HepG2 (cell line): ENCODE data around the gene CALU. TPM values are rescaled to one million over a fixed set of nuclear protein-coding genes. Genes with fewer than 3 reads are reported as not detected.

ENCODE experiments used
- ASH2L ChIP-seq: fragments of 300-600, 200-600 bp; sonication (generic); IDR thresholded peaks from 2 replicates; pipeline ENCODE4 v1.7.0; 2017; ENCODE audit warnings: low read depth, mild to moderate bottlenecking, moderate library complexity, mixed read lengths, low read length; ENCODE audit not compliant: insufficient read length
- BCL6 ChIP-seq: IDR thresholded peaks from 2 replicates; pipeline ENCODE4 v1.6.1; 2016; ENCODE audit warnings: missing genetic modification reagents, missing compliant biosample characterization
- DZIP1 ChIP-seq: sonication (generic); formaldehyde crosslinking; IDR thresholded peaks from 2 replicates; pipeline ENCODE4 v1.5.0; 2020; ENCODE audit warnings: mild to moderate bottlenecking, missing genetic modification reagents
- HMGA1 ChIP-seq: sonication (generic); formaldehyde crosslinking; conservative IDR thresholded peaks from 2 replicates; pipeline ENCODE4 v1.4.0; 2020; ENCODE audit warnings: missing genetic modification reagents
- ZBED4 ChIP-seq: sonication (generic); formaldehyde crosslinking; IDR thresholded peaks from 2 replicates; pipeline ENCODE4 v1.4.0; 2020; ENCODE audit warnings: missing genetic modification reagents, borderline replicate concordance
- ZBTB3 ChIP-seq: sonication (generic); formaldehyde crosslinking; IDR thresholded peaks from 2 replicates; pipeline ENCODE4 v1.4.0; 2020; ENCODE audit warnings: low read depth, mild to moderate bottlenecking, moderate library complexity, missing genetic modification reagents, borderline replicate concordance
- ZBTB40 ChIP-seq, 2 experiments: fragments of 450-650 bp in 1 of 2; sonication (generic) in 1 of 2; formaldehyde crosslinking in 1 of 2; IDR thresholded peaks; 2 replicates each; pipeline versions ENCODE4 v1.6.1 to v1.8.0; 2016 to 2022; ENCODE audit warnings: antibody characterized with exemption in 1 of 2, mild to moderate bottlenecking in 1 of 2, missing genetic modification reagents in 1 of 2
- ZNF24 ChIP-seq: fragments of 450-650 bp; IDR thresholded peaks from 2 replicates; pipeline ENCODE4 v1.6.1; 2017; ENCODE audit warnings: antibody characterized with exemption, mild to moderate bottlenecking
- ZNF547 ChIP-seq: sonication (generic); formaldehyde crosslinking; IDR thresholded peaks from 2 replicates; pipeline ENCODE4 v1.5.1; 2020; ENCODE audit warnings: mild to moderate bottlenecking, missing genetic modification reagents
- ZNF589 ChIP-seq: sonication (generic); formaldehyde crosslinking; conservative IDR thresholded peaks from 2 replicates; pipeline ENCODE4 v1.8.0; 2022; ENCODE audit warnings: mild to moderate bottlenecking, moderate library complexity, missing genetic modification reagents
- ZNF766 ChIP-seq: sonication (generic); formaldehyde crosslinking; IDR thresholded peaks from 2 replicates; pipeline ENCODE4 v1.5.0; 2020; ENCODE audit warnings: missing genetic modification reagents, borderline replicate concordance
- polyA plus RNA-seq, 8 experiments: library from polyadenylated mRNA; depleted of rRNA in 3 of 8; stranded (reverse) in 7 of 8; unstranded in 1 of 8; fragments of >200 nt; fragmentation: Illumina TruSeq in 4 of 8; extraction: Trizol in 4 of 8; gene quantifications; 2 replicates each; pipeline versions ENCODE4 v1.2.1 to v1.2.3, GENCODE V29; 2011 to 2016; ENCODE audit warnings: low read depth in 4 of 8, missing spikeins in 1 of 8, mixed read lengths in 1 of 8; ENCODE audit not compliant: insufficient read depth in 1 of 8
- total RNA-seq, 5 experiments: library from RNA; depleted of rRNA; stranded (reverse); fragments of >200 nt; fragmentation: Illumina TruSeq; extraction: Trizol; gene quantifications; 2 replicates each; pipeline ENCODE4 v1.2.3, GENCODE V29; 2016; ENCODE audit warnings: low read depth in 1 of 5

CALU gene
- total and polyA plus RNA-seq, 2 of the 13 experiments (the other 11 are each of a cell fraction or from before 2014, with no cell fraction given), result 198 to 252 TPM

GRCh38 chr7:128739048-128739962, at the start of gene CALU (continued):
- 0 out of 2 replicates have a peak, but pooled peaks have one; percentile 73 for TF ChIP-seq DZIP1 (CRISPR knock-in tag)
- no peak for TF ChIP-seq ZBTB40 (IDR thresholded peaks at IDR 0.05)
- 0 out of 2 replicates have a peak, but pooled peaks have one; percentile 42 for TF ChIP-seq ZBTB40 (CRISPR knock-in tag; IDR thresholded peaks at IDR 0.05)
- peak; percentile 92; the same call in 1 of the 2 replicates for TF ChIP-seq ZNF766 (CRISPR knock-in tag)
- TF ChIP-seq ZNF24, result no peak
- peak; percentile 77 for TF ChIP-seq ASH2L
- TF ChIP-seq ZNF547 (CRISPR knock-in tag), result no peak
- peak; percentile 26; the same call in 1 of the 2 replicates for TF ChIP-seq BCL6 (CRISPR knock-in tag)
- TF ChIP-seq ZBED4 (CRISPR knock-in tag), result peak; percentile 54; the same call in 1 of the 2 replicates
- no peak for TF ChIP-seq ZNF589 (CRISPR knock-in tag)
- TF ChIP-seq ZBTB3 (CRISPR knock-in tag), result no peak
- no peak for TF ChIP-seq HMGA1
